Measurements from ENCODE around the gene SLC24A4.

DNA sequence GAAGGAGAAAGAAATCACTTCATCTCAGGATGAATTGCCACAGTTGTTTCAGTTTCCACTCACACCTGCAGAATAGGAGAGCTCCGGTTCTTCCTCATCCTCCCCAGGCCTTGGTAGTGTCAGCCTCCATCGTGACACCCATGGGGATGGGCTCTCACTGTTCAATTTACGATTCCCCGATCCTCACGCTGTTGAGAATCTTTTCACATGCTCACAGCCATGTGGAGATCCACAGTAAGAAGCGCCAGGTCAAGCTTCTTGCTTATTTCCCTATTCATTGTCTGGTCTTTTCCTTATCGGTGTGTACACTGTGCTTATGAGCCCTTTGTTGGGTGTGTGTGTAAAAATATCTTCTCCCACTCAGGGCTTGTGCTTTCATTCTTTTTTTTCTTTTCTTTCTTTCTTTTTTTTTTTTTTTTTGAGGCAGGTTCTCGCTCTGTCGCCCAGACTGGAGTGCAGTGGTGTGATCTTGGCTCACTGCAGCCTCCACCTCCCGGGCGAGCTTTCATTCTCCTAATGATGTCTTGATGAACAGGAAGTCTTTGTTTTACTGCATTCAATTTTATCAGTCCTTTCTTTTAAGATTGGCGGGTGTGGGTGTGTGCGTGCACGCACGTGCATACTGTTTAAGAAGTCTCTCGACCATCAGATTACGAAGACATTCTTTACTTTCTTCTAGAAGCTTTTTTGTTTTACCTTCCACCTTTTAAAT, 212.1 kb downstream of the SLC24A4 start:
- TF ChIP-seq, protein P1, sequence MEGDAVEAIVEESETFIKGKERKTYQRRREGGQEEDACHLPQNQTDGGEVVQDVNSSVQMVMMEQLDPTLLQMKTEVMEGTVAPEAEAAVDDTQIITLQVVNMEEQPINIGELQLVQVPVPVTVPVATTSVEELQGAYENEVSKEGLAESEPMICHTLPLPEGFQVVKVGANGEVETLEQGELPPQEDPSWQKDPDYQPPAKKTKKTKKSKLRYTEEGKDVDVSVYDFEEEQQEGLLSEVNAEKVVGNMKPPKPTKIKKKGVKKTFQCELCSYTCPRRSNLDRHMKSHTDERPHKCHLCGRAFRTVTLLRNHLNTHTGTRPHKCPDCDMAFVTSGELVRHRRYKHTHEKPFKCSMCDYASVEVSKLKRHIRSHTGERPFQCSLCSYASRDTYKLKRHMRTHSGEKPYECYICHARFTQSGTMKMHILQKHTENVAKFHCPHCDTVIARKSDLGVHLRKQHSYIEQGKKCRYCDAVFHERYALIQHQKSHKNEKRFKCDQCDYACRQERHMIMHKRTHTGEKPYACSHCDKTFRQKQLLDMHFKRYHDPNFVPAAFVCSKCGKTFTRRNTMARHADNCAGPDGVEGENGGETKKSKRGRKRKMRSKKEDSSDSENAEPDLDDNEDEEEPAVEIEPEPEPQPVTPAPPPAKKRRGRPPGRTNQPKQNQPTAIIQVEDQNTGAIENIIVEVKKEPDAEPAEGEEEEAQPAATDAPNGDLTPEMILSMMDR (conservative IDR thresholded peaks at IDR 0.05 in 1 of 2, IDR thresholded peaks at IDR 0.05 in 1 of 2; ENCODE audit: extremely low read depth in 1 of 2, insufficient read depth in 1 of 2, low read depth in 1 of 2, low read length in 2 of 2), result no peak
- no peak for TF ChIP-seq EZH2 (IDR thresholded peaks at IDR 0.05; ENCODE audit: borderline replicate concordance, low read length)
